Measurements from ENCODE around the gene MSRB1. TPM values are rescaled to one million over a fixed set of nuclear protein-coding genes. Genes with fewer than 3 reads are reported as not detected.

MSRB1 gene
- total RNA-seq, 1 experiment from 2014 or later = 49.4 TPM

DNA sequence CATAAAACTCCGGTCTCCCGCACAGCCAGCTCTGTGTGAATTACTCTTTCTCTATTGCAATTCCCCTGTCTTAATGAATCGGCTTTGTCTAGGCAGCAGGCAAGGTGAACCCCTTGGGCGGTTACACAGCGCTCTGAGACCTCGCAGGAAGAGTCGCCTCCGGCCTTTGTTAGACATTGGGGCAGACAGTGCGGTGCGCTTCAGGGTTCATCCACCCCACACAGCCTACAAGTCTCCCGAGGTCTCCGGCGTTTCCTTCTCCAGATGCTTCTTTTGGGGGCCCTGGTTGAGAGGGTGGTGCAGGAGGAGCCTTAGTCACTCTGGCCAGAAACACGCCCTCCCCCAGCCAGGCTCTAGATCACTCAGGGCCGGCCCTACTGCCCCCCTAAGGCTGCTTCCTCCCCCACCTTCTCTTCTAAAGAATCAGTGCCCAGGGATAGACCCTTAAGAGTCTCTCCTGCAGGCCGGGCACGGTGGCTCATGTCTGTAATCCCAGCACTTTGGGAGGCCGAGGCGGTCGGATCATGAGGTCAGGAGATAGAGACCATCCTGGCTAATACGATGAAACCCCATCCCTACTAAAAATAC lies 1.7 kb upstream of the MSRB1 start:
- H3K27me3 ChIP-seq (ENCODE audit: insufficient read depth, low read depth) = no peaks in the 10 kb centered on the region
- no peaks in the 10 kb centered on the region for H3K9me3 ChIP-seq (ENCODE audit: insufficient read depth, low read depth)
- H3K4me1 ChIP-seq (replicated peaks; ENCODE audit: insufficient read depth) = peaks cover 17% of the 10 kb centered on the region
- no peak overlapping the region for H3K4me3 ChIP-seq
- H3K27ac ChIP-seq = no peak overlapping the region
- no peaks in the 10 kb centered on the region for H3K9me2 ChIP-seq (ENCODE audit: insufficient read depth)
- no peak for DNase-seq
- H2AFZ ChIP-seq = no peak overlapping the region
- TF ChIP-seq, protein P1, sequence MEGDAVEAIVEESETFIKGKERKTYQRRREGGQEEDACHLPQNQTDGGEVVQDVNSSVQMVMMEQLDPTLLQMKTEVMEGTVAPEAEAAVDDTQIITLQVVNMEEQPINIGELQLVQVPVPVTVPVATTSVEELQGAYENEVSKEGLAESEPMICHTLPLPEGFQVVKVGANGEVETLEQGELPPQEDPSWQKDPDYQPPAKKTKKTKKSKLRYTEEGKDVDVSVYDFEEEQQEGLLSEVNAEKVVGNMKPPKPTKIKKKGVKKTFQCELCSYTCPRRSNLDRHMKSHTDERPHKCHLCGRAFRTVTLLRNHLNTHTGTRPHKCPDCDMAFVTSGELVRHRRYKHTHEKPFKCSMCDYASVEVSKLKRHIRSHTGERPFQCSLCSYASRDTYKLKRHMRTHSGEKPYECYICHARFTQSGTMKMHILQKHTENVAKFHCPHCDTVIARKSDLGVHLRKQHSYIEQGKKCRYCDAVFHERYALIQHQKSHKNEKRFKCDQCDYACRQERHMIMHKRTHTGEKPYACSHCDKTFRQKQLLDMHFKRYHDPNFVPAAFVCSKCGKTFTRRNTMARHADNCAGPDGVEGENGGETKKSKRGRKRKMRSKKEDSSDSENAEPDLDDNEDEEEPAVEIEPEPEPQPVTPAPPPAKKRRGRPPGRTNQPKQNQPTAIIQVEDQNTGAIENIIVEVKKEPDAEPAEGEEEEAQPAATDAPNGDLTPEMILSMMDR (conservative IDR thresholded peaks at IDR 0.05) = no peak
- TF ChIP-seq EZH2 (IDR thresholded peaks at IDR 0.05; ENCODE audit: low read depth) = no peak
- H3K36me3 ChIP-seq (ENCODE audit: low read depth) = no peaks in the 10 kb centered on the region
- BruUV-seq (replicated peaks) = no TSS peak
- peaks cover 33% of the 10 kb centered on the region; the same call in 1 of the 2 replicates for H3F3A ChIP-seq (ENCODE audit: insufficient read depth, low read depth)
- H3K79me2 ChIP-seq (ENCODE audit: low read depth) = peaks cover 18% of the 10 kb centered on the region; the same call in 1 of the 2 replicates
- ChIA-PET POLR2A (ENCODE audit: unreplicated experiment) (no interaction called here), CTCF (interaction anchor here (0.6 kb wide), 1 partner anchor 264 kb away, joined by 3 read pairs; no protein-coding TSS in a partner anchor)
- 0 out of 2 replicates have a peak, but pooled peaks cover 3% of the 10 kb centered on the region for H4K20me1 ChIP-seq (ENCODE audit: insufficient read depth)
- intact Hi-C loops (cut with micrococcal nuclease; ENCODE audit: unreplicated experiment) = loop anchor here (5.0 kb wide), 1 partner anchor 162 kb away; the partner anchor contains the start of genes NUBP2 and SPSB3
- no peak overlapping the region for H3K4me2 ChIP-seq

DNA sequence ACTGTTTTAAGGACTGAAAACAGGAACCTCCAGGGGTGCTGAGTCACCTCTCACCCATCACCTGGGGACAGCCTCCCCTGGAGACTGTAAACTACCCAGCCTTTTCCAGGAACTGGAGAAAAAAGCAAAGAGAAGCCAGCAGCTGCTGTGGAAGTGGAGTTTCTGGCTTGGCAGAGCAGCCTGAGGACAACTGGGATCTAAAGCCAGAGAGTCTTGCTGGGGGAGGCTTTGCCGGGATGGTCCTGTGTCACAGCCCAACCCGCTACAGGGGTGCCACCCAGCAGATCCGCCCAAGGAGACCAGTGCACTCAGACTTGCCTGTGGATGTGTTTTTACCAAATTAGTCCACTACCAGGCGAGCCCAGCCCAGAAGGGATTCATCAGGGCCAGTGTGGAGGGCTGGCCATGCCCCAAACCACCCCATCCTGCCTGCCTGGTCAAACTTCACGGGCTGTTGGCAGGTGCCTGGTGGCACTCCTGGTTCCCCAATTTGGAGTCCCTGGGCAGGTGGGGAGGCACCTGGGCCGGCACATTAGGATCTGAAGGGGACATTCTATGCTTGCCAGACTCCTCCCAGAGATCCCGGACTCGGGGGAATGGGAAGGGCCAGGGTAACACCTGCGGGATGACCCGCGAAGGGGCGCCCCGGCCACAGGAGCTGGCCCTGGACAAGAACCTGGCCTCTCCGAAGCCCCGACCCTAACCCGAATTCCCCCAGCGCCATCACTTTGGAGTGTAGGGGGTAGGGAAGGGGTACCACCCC lies 771 bp downstream of the MSRB1 start:
- H3K27me3 ChIP-seq (ENCODE audit: insufficient read depth, low read depth) = no peaks in the 10 kb centered on the region
- H3K4me1 ChIP-seq (replicated peaks; ENCODE audit: insufficient read depth) = peaks cover 21% of the 10 kb centered on the region
- peaks cover 39% of the 10 kb centered on the region; the same call in 1 of the 2 replicates for H3F3A ChIP-seq (ENCODE audit: insufficient read depth, low read depth)
- no TSS peak for BruUV-seq (replicated peaks)
- 0 out of 2 replicates have a peak, but pooled peaks cover 3% of the 10 kb centered on the region for H4K20me1 ChIP-seq (ENCODE audit: insufficient read depth)
- peak overlapping the region; percentile 81 for H3K4me3 ChIP-seq
- peak; percentile 63 to 79 for DNase-seq
- ChIA-PET CTCF (no interaction called here), POLR2A (ENCODE audit: unreplicated experiment) (interaction anchor here (0.9 kb wide), 1 partner anchor 770 kb away, joined by 13 read pairs; no protein-coding TSS in a partner anchor)
- H3K79me2 ChIP-seq (ENCODE audit: low read depth) = peaks cover 18% of the 10 kb centered on the region; the same call in 1 of the 2 replicates
- no peaks in the 10 kb centered on the region for H3K9me3 ChIP-seq (ENCODE audit: insufficient read depth, low read depth)
- TF ChIP-seq, protein P1 (conservative IDR thresholded peaks at IDR 0.05) = no peak
- no peak for TF ChIP-seq EZH2 (IDR thresholded peaks at IDR 0.05; ENCODE audit: low read depth)
- H2AFZ ChIP-seq = peak overlapping the region; percentile 94
- intact Hi-C loops (cut with micrococcal nuclease; ENCODE audit: unreplicated experiment) = loop anchor here (2.0 to 5.0 kb wide), 2 partner anchors 17 to 160 kb away; partner anchors contain the start of genes NDUFB10, NUBP2 and SPSB3
- H3K4me2 ChIP-seq = peak overlapping the region; percentile 86
- no peaks in the 10 kb centered on the region for H3K9me2 ChIP-seq (ENCODE audit: insufficient read depth)
- peak overlapping the region; percentile 61 for H3K27ac ChIP-seq
- no peaks in the 10 kb centered on the region for H3K36me3 ChIP-seq (ENCODE audit: low read depth)

Data from PC-9 (cell line).